LNCAP (cell line): Measurements from ENCODE around the gene ZSWIM9.

Source experiments
- CTCF ChIP-seq: fragments of 450-650 bp; IDR thresholded peaks from 2 replicates; pipeline ENCODE4 v1.5.1; 2017; ENCODE audit warnings: mild to moderate bottlenecking

ZSWIM9 gene

GRCh38 chr19:48190885-48191284 lies 20.4 kb downstream of the ZSWIM9 start:
- no peak for TF ChIP-seq CTCF

- no peak for TF ChIP-seq CTCF
Observed at GRCh38 chr19:48192750-48193149, 22.3 kb downstream of the ZSWIM9 start.

GRCh38 chr19:48194041-48194843 lies 23.8 kb downstream of the ZSWIM9 start:
- peak; percentile 58 for TF ChIP-seq CTCF

GRCh38 chr19:48194844-48195830 lies 24.7 kb downstream of the ZSWIM9 start:
- TF ChIP-seq CTCF = no peak

- TF ChIP-seq CTCF = no peak
Observed at GRCh38 chr19:48196321-48196763, 25.9 kb downstream of the ZSWIM9 start.

GRCh38 chr19:48196933-48197665 lies 26.6 kb downstream of the ZSWIM9 start:
- no peak for TF ChIP-seq CTCF

- no peak for TF ChIP-seq CTCF
Observed at GRCh38 chr19:48203222-48203793, 32.8 kb downstream of the ZSWIM9 start.
